ENCODE data around the gene FRMPD4. TPM values are rescaled to one million over a fixed set of nuclear protein-coding genes. Genes with fewer than 3 reads are reported as not detected.

The FRMPD4 gene
- total RNA-seq, 2 experiments from 2014 or later: not detected

DNA sequence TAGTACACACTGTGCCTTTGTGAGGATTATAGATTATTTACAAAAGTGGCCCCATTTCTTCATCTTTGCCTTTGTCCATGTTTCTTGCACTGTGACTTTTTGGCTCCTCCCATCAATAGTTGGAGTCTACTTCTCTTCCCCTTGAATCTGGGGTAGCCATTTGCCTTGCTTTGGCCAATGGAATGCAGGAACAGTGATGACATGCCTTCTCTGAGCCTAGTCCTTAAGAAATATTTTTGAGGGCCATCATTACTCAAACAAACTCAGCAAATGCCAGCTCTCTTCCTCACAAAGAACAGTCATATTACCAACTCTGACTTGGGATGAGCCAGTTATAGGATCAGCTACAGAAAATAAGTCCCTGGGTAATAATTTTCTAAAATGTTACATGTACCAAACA, 189.6 kb downstream of the FRMPD4 start:
- H3K27me3 Mint-ChIP-seq: no peaks in the 10 kb centered on the region
- H3K4me1 Mint-ChIP-seq: no peaks in the 10 kb centered on the region
- CTCF ChIA-PET: interaction anchor here (0.7 kb wide), 1 partner anchor 287 kb away, joined by 3 read pairs; no protein-coding TSS in a partner anchor
- no peaks in the 10 kb centered on the region for H3K9me3 Mint-ChIP-seq (ENCODE audit: low read depth)
- no peak for DNase-seq
- no peak for ATAC-seq
- no peak overlapping the region for H3K4me3 Mint-ChIP-seq
- H3K36me3 Mint-ChIP-seq: no peaks in the 10 kb centered on the region
- H3K27ac Mint-ChIP-seq: no peak overlapping the region

DNA sequence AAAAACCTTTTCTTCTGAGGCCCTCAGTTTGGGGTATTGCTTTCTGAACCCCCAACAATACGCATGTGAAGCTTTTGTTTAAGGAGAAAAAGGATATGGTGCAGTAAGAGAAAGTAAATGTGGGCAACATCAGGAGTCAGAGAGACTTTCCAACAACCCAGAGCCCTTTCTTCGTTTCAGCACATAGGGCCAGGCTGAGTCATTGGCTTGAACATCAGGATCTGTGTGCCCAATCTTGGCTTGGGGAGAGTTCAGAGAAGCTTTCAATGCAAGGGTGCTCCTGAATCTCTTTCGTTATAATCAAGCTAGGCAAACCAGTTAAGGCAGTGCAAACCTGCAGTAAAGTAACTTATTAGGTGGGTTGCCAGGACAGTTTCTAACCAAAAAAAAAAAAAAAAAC, 191.2 kb downstream of the FRMPD4 start:
- Mint-ChIP-seq H3K27ac (no peak overlapping the region), H3K27me3 (no peaks in the 10 kb centered on the region)
- ATAC-seq: no peak

DNA sequence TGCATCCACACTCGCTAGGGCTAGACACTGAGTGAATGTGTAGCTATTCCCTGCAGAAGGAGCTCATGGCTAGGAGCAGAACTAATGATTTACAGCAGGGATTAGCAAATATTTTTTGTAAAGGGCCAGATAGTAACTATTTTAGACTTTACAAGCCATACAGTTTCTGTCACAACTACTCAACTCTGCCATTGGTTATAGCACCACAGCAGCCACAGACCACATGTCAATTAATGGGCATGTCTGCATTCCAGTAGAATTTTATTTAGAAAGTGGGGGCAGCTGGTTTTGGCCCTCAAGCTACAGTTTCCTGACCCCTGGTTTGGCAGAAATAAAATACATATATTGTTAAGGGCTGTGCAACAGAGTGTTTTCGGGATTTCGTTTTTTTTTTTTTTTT, 192.6 kb downstream of the FRMPD4 start:
- CTCF ChIA-PET: no interaction called here
- Mint-ChIP-seq H3K36me3 (no peaks in the 10 kb centered on the region), H3K4me3 (no peak overlapping the region), H3K27me3 (no peaks in the 10 kb centered on the region), H3K9me3 (ENCODE audit: low read depth) (no peaks in the 10 kb centered on the region), H3K27ac (no peak overlapping the region), H3K4me1 (no peaks in the 10 kb centered on the region)
- ATAC-seq: no peak
- DNase-seq: no peak

More for the DNA sequence above, 191.2 kb downstream of the FRMPD4 start:
- Mint-ChIP-seq H3K36me3 (no peaks in the 10 kb centered on the region), H3K9me3 (ENCODE audit: low read depth) (no peaks in the 10 kb centered on the region), H3K4me3 (no peak overlapping the region), H3K4me1 (no peaks in the 10 kb centered on the region)
- CTCF ChIA-PET: no interaction called here
- DNase-seq: no peak

DNA sequence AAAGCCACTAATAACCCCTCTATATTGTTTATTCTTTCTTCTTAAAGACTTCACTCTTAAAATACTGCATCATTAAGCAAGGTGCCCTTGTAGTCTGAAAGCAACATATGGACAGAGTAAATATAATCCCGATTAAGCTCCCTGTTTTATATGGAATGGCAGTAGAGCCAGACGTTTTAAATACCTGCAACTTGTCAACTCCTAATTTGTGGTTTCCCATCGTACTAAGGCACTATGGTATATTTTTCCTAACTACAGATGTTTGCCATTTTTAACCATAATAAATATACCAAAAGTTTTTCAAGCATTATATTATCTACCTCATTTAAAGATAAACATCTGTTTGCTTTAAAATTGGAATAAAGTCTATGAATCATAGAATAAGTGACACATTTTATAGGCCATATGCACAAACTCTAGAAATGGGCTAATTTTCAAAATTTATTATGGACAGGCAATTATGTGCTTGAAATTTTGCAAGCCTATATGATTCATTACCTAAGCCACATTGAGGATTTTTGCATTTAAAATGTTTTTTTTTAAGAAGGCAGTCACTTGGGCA, 194.6 kb downstream of the FRMPD4 start:
- Mint-ChIP-seq H3K4me3 (no peak overlapping the region), H3K9me3 (ENCODE audit: low read depth) (no peaks in the 10 kb centered on the region), H3K4me1 (no peaks in the 10 kb centered on the region), H3K27me3 (no peaks in the 10 kb centered on the region), H3K36me3 (no peaks in the 10 kb centered on the region), H3K27ac (no peak overlapping the region)
- no peak for ATAC-seq
- CTCF ChIA-PET: no interaction called here
- DNase-seq: no peak

DNA sequence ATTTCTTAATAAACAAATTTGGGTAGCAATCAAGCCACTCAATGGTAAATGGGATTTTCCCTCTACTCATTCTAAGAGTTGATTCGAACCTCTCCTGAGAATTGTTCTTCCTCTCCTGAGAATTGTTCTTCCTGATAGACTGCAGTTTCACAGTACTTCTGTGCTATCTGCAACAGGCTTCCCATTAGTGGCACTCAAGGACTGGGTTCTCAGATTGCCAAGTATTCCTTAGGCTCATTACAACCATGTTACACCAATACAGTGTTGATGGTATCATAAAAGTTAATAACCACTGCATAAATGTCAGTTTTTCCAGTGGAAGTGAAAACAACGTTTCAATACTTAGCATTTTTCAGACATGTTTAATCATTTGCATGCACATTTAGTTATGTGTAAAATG, 201.6 kb downstream of the FRMPD4 start:
- Mint-ChIP-seq H3K4me3 (no peak overlapping the region), H3K36me3 (no peaks in the 10 kb centered on the region), H3K27ac (no peak overlapping the region), H3K27me3 (no peaks in the 10 kb centered on the region), H3K4me1 (no peaks in the 10 kb centered on the region), H3K9me3 (ENCODE audit: low read depth) (no peaks in the 10 kb centered on the region)
- ATAC-seq (no peak), DNase-seq (no peak)
- CTCF ChIA-PET: no interaction called here

DNA sequence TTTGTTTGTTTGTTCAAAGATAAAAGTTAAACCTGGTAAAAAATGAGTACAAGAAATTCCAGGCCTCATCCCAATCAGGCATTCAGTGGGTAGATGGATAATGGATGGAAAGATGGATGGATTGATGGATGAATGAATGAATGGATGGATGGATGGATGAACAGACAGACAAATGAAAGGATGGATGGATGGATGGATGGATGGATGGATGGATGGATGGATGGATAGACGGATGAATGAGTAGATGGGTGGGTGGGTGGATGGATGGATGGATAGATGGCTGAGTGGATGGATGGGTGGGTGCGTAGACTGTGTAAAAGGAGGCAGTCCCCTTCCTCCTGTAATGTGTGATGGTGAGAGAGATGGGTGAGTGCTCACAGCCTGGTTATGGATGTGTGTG, 206.7 kb downstream of the FRMPD4 start:
- H3K27me3 Mint-ChIP-seq: no peaks in the 10 kb centered on the region
- CTCF ChIA-PET: no interaction called here
- H3K9me3 Mint-ChIP-seq (ENCODE audit: low read depth): no peaks in the 10 kb centered on the region
- no peak for ATAC-seq
- H3K27ac Mint-ChIP-seq: no peak overlapping the region
- no peak overlapping the region for H3K4me3 Mint-ChIP-seq
- H3K4me1 Mint-ChIP-seq: no peaks in the 10 kb centered on the region
- no peaks in the 10 kb centered on the region for H3K36me3 Mint-ChIP-seq
- no peak for DNase-seq

DNA sequence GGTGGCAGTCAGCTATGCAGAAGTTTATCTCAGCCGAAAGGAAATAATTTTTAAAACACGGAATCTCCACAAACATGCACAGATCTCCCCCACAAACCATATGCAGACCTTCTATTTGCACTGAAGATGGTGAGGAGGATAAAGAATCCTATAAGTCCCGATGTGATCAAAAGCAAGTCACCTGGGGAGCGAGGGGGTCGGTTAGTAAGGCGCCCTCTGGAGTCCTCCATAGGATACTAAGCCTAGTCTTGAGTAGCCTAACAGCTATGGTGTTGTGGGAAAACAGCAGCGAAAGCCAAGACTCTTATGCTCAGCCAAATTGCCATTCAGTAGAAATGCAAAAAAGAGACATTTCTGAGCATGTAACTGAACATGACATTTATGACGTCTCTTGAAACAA, 210.9 kb downstream of the FRMPD4 start:
- no peak for ATAC-seq
- DNase-seq: no peak
- CTCF ChIA-PET: no interaction called here
- no peaks in the 10 kb centered on the region for H3K4me1 Mint-ChIP-seq
- no peak overlapping the region for H3K27ac Mint-ChIP-seq
- no peaks in the 10 kb centered on the region for H3K27me3 Mint-ChIP-seq
- H3K4me3 Mint-ChIP-seq: no peak overlapping the region
- no peaks in the 10 kb centered on the region for H3K9me3 Mint-ChIP-seq (ENCODE audit: low read depth)
- H3K36me3 Mint-ChIP-seq: no peaks in the 10 kb centered on the region

DNA sequence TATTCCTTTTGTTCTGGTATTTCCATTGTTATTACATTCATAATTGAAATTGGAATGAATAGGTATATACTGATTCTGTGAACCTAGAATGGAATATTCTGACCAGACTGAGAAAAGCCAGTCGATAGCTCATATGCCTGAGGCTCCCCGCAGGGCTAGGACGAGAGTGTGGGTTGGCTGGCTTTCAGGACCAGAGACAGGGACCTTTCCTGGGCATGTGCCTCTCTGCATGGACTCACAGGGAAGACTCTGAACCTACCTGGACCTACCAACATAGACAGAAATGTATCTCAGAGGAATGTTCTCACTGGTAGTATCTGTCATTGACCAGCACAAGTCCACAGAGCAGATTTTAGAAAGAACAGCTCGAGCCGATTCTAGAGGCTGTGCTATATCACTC, 214.6 kb downstream of the FRMPD4 start:
- Mint-ChIP-seq H3K9me3 (ENCODE audit: low read depth) (no peaks in the 10 kb centered on the region), H3K27ac (no peak overlapping the region), H3K4me3 (no peak overlapping the region), H3K4me1 (no peaks in the 10 kb centered on the region), H3K36me3 (no peaks in the 10 kb centered on the region), H3K27me3 (no peaks in the 10 kb centered on the region)
- CTCF ChIA-PET: no interaction called here
- DNase-seq: no peak
- no peak for ATAC-seq

DNA sequence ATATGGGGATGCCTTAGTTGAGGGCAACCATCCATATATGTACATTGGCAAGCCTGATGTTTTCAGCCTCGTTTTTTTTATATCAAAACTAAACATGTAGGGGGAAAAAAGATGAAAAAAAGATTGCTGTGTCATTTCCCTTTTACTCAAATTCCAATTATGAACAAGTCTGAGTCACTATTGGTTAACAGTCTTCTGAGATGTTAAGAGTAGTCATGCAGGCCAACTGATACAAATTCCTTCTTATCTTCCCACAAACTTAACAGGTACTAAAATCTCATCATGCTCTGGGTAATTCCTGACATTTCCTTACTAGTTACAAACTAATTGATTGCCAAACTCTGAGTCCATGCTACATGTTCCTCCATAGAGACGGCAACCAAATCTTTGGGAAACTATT, 222.1 kb downstream of the FRMPD4 start:
- Mint-ChIP-seq H3K9me3 (ENCODE audit: low read depth) (no peaks in the 10 kb centered on the region), H3K36me3 (no peaks in the 10 kb centered on the region), H3K27me3 (no peaks in the 10 kb centered on the region), H3K4me3 (no peak overlapping the region), H3K4me1 (no peaks in the 10 kb centered on the region), H3K27ac (no peak overlapping the region)
- no peak for DNase-seq
- CTCF ChIA-PET: no interaction called here
- ATAC-seq: no peak

DNA sequence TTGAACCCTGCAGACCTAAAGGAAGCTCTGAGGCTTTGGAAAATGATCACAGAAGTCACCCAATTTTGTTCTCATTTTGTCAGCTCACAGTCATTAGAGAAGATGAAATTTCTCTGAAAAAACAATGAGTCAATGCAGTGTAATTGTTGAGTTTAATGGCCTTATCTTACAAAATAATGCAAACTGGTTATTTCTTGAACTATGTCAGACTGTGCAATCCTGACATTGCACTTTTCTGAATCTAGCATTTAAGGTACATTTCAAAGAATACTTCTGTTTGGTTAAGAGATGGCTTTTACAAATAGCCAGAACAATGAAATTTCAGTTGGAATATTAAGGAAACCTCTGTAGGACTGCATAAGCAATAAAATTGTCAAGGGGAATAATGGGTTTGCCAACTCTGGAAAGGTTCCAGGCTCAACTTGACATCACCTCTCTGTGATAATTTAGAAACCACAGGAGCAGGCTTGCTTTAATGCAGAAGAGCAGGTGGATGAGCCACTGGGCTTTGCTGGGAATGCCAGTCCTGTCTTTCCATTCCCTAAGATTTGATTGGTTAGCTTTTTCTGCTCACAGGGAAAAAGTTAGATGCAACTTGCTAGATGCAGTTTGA, 222.8 kb downstream of the FRMPD4 start:
- ATAC-seq (no peak), DNase-seq (no peak)
- CTCF ChIA-PET: no interaction called here
- Mint-ChIP-seq H3K9me3 (ENCODE audit: low read depth) (no peaks in the 10 kb centered on the region), H3K27me3 (no peaks in the 10 kb centered on the region), H3K4me3 (no peak overlapping the region), H3K4me1 (no peaks in the 10 kb centered on the region), H3K27ac (no peak overlapping the region), H3K36me3 (no peaks in the 10 kb centered on the region)

DNA sequence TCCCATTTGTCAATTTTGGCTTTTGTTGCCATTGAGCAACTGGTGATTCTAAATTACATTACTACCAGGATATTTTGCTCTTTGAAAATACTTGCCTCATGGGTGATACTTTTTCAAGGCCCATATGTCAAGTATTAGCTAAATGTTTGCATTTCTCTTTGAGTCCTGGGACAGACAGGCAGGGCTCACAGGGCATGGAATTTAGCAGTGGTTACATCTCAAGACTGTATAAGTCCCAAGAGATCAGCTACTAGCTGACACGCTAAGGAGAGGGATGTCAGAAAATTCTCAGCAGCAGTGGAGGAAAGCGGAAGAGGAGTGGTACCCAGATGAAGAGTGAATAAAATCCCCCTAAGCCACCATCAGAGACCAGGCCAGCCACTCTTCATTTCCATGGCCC, 224.9 kb downstream of the FRMPD4 start:
- Mint-ChIP-seq H3K27me3 (no peaks in the 10 kb centered on the region), H3K27ac (no peak overlapping the region), H3K36me3 (no peaks in the 10 kb centered on the region), H3K4me3 (no peak overlapping the region), H3K9me3 (ENCODE audit: low read depth) (no peaks in the 10 kb centered on the region), H3K4me1 (no peaks in the 10 kb centered on the region)
- DNase-seq (no peak), ATAC-seq (no peak)
- CTCF ChIA-PET: no interaction called here

DNA sequence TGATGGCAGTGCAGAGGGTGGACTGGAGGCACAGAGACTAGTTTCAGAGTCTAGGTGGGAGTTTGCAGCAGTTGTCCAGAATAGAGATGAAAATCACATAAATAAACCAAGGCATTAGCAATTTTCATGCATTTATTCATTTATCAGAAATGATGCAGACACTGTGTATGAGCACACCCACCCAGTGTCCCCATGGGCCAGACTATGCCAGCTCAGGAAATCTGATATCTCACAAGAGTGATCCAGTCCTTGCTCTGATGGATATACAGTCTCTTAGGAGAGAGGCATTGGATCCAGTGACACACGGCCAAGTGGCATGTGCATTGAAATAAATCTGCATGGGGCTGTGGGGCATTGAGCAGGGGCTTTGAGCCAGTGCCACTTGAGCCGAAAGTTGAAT, 228.2 kb downstream of the FRMPD4 start:
- Mint-ChIP-seq H3K27ac (no peak overlapping the region), H3K4me1 (no peaks in the 10 kb centered on the region), H3K36me3 (no peaks in the 10 kb centered on the region), H3K27me3 (no peaks in the 10 kb centered on the region), H3K4me3 (no peak overlapping the region), H3K9me3 (ENCODE audit: low read depth) (no peaks in the 10 kb centered on the region)
- ATAC-seq (no peak), DNase-seq (no peak)
- CTCF ChIA-PET: no interaction called here

DNA sequence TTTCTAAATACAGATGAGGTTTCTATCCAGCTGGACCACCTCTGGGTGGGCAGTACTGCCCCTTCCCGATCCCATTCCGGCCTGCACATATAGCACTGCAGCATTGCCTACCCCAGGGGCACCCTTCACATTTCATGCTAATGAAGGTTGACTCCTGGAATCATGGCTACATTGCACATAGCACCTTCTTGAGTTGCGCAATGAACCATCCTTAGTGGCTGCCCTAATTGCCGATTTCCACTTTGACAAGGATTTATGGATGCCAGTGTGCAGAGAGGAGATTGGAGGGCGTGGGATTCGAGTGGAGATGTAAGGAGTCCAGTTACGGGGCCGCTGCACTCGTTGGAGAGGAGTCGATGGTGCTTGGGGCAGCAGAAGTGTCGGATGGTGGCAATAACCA, 229.0 kb downstream of the FRMPD4 start:
- Mint-ChIP-seq H3K36me3 (no peaks in the 10 kb centered on the region), H3K9me3 (ENCODE audit: low read depth) (no peaks in the 10 kb centered on the region), H3K27ac (no peak overlapping the region), H3K4me1 (no peaks in the 10 kb centered on the region), H3K4me3 (no peak overlapping the region), H3K27me3 (no peaks in the 10 kb centered on the region)
- CTCF ChIA-PET: no interaction called here
- DNase-seq (no peak), ATAC-seq (no peak)

DNA sequence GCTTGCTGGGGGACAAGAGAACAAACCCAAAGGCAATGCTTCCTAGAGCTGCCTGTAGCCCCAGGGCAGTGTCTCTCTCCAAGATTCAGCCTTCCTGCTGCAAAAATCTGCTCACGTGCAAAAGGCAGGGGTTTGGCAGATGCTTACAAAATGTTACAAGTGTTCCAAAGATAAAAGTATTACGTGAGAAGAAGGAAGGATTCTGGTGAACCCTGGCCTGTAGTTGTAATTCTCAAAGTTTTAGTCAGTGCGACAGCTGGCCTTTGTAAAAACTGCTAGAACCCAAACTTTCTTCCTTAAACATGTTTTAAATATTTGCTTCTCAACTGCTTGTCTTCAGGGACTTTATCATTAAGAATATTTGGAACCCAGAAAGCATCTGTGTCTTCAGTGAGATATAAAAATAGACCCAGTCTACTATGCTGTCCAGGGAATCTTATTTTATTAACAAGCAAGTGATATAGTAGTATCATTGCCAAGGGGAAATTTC, 232.3 kb downstream of the FRMPD4 start:
- ATAC-seq (no peak), DNase-seq (no peak)
- no peaks in the 10 kb centered on the region for H3K27me3 Mint-ChIP-seq
- H3K4me3 Mint-ChIP-seq: no peak overlapping the region
- no peaks in the 10 kb centered on the region for H3K9me3 Mint-ChIP-seq (ENCODE audit: low read depth)
- no peaks in the 10 kb centered on the region for H3K4me1 Mint-ChIP-seq
- CTCF ChIA-PET: no interaction called here
- H3K36me3 Mint-ChIP-seq: no peaks in the 10 kb centered on the region
- no peak overlapping the region for H3K27ac Mint-ChIP-seq

DNA sequence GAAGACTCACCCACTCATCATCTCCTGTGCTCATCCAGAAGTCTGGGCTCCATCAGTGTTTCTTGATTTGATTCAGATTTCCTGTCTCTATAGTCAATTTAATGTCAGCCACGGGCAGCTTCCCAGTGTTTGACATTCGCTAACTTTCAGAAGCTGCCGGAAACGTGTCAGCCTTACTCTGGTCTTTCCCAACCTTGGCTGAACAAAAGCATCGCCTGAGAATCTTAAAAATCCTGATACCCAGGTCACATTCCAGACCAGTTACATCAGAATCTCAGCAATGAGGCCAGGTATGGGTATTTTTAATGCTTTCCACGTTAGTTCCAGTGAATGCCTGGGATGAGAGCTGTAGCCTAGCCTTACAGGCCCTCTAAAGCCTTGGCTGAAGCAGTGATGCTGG, 233.8 kb downstream of the FRMPD4 start:
- H3K27me3 Mint-ChIP-seq: no peaks in the 10 kb centered on the region
- H3K9me3 Mint-ChIP-seq (ENCODE audit: low read depth): no peaks in the 10 kb centered on the region
- H3K27ac Mint-ChIP-seq: no peak overlapping the region
- no peaks in the 10 kb centered on the region for H3K36me3 Mint-ChIP-seq
- H3K4me1 Mint-ChIP-seq: no peaks in the 10 kb centered on the region
- DNase-seq (no peak), ATAC-seq (no peak)
- CTCF ChIA-PET: no interaction called here
- no peak overlapping the region for H3K4me3 Mint-ChIP-seq
